Stimulated activated CD4-positive, alpha-beta T cell treated with anti-CD3 and anti-CD28 coated beads, Interleukin-1b, Interleukin-23, amount 100 ng/mL, for 48 hours (primary cell): ENCODE data around the gene TYW1B.
"Not testable (repeated sequence)": the region's sequence is repeated elsewhere in the genome, so short reads cannot be mapped to it uniquely, and the experiment has no call there.

Experiments used
- DNase-seq: peaks from one replicate; pipeline ENCODE4 v3.0.0-alpha.2; 2020

TYW1B gene

DNA sequence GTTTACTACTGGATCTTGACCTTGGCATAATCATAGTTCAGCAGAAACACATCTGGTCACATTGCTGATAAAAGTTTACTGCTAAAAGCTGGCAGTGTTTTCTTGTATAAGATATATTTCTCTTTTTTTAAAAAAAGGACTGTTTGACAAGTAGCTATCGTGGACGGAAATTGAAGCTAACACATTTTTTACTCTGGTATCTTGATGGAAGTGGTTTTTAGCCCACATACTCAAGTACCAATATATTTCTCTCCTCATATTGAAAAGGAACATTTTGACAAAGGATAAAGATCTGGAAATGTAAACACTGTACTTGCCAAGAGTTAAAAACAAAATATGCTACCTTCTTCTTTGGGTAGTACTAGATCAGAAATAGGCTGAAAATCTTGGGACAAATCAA is 137.8 kb downstream of the TYW1B start:
- not testable (repeated sequence) for DNase-seq

DNA sequence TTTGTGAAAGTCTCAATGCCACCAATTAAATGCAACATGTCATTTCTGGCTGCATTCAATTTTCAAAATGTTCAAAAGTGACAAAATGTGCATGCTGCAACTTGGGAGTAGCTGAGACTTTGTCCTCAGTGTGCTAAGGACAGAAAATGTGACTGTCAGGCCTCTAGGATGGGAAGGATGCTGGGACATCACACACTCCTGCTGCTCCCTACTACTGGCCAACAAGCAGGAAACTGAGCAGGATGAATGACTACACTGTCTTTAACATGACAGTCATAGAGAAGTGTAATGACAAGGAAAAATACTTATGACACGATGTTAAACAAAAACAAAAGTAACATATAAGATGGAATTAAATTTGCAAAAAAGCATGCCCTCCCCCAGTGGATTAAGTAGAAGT is 138.7 kb downstream of the TYW1B start:
- not testable (repeated sequence) for DNase-seq

DNA sequence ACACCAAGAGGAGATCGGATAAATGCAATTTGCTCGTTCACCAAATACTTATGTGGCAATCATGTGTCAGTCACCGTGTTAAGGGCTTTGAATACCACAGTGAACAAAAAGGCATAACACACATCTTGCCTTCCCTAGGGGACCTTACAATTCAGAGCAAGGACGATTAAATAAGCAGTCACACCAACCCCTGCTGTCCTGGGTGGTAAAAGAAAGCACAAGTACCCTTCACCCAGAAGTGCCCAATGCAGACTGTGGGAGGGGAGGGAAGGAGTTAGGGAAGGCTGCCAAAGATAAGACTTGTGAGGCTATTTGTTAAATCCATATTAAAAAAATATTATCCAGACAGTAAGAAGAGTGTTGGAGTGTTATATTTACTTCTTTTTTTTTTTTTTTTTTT is 146.8 kb downstream of the TYW1B start:
- not testable (repeated sequence) for DNase-seq

DNA sequence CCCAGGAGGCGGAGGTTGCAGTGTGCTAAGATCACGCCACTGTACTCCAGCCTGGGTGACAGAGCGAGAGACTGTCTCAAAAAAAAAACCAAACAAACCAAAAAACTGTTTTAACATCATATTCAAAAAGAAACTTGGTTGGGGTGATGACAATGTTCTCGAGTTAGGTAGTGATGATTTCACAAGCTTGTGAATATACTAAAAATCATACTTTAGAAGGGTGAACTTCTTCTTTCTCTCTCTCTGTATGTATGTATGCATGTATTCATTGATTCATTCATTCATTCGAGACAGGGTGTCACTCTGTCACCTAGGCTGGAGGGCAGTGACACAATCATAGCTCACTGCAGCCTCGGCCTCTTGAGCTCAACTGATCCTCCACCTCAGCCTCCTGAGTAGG is 151.1 kb downstream of the TYW1B start:
- DNase-seq, result peak; percentile 33

DNA sequence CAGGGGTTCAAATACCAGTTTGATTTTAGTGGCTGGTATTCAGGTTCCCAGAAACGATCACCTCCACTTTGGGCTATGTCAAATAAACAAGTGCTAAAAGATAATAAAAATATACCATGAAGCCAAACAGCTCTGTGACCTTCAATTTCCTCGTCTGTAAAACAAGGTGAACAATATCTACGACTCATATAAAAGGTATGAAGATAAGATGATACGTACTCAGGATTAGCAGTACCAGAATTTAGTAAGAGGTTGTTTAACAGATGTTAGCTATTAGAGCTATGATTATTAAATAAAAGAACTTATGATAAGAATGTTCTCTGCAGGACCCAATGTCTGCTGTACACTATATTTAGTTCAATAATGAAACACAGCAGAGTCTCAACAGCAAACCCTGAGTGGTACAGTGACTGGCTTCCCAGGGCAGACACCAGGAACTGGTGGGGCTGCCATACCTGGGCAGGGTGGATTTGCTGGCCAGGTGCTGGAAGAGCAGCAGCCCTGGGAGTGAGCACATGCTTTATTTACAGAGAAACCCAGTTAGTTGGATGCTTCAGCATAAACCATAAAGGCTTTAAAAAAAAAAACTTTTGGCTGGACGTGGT is 151.8 kb downstream of the TYW1B start:
- not testable (repeated sequence) for DNase-seq

DNA sequence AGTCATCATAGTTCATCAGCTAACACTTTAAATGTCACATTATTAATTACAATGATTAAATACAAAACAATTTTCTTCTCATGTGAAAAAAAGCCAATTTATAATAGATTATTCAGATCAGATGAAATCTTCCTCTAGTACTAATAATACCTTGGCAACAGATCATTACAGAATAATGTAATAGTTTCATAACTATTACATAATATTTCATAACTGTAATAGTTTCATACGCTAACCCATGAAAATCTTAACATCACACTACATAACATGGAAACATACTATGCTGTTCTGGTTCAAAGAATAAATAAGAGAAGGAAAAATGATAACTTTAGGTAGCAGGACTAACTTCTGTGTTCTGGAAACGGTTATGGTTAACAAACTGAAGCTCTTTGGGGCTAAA is 152.3 kb downstream of the TYW1B start:
- DNase-seq, result not testable (repeated sequence)

DNA sequence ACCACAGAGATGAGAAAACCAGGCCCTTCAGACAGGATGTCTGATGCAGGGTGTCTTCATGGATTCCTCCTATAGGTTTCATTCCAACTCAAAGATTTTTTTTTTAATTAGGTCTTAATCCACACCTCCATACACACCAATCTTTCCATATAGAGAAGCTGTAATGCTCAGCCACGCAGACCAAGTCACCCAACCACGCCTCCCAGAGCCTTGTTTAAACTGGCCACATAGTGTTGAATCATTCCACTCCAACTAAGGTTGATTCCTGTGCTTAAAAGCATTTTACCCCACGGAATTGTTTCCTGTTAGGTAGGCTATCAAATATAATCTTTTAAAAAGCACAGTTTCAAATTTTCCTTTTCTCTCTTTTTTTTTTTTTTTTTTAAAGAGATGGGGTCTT is 153.6 kb downstream of the TYW1B start:
- DNase-seq, result no peak

DNA sequence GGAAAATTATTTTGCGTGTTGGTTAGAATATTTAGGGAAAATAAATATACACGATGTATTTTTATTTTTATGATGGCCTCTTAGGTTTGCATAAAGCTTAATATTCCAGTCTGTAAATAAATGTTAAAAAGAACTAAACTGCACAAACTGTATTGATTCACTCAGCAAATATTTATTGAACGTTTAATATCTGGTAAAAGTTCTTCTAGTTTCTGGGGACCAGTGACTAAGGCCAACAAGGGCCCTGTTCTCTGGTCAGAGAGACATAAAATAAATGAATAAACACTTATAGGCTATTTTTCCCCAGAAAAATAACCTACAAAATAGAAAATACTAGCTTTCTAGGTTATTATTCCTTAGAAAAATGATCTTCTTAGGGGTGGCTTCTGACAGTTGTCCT is 157.2 kb downstream of the TYW1B start:
- DNase-seq, result not testable (repeated sequence)

DNA sequence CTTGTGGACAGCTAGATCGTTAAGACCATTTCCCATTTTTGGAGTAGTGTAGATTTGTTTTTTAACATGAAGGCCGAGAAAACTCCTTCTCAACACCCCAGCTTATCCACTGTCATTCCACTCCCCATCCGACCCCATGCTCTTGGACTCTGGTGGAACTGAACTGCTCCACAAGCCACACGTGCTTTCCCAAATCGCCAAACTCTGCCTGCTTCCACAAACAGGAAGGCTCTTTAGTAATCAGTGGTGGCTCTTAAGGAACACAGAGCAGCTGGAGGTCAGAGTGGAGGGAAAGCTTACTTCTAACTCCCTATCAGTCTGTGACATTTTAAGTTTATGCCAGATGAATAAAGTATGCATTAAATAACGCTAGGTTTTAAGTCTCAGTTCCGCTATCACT is 159.6 kb downstream of the TYW1B start:
- not testable (repeated sequence) for DNase-seq

DNA sequence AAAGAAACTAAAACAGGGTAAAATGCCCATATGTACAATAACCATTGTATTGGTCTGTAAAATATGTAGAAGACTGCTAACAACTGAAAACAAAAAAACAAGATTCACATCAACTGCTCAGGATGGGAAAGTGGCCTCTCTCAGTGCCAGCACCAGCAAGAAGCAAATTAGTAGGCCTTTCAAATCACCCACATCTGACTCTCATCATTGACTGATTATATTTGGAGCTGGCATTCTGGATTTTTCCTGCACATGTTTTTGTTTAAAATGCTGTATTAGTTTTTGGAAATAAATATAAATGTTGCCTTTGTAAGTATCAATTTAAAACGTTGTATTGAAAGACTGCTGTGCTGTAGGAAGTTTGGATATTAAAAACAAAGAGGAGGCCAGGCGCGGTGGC is 161.0 kb downstream of the TYW1B start:
- DNase-seq, result not testable (repeated sequence)

DNA sequence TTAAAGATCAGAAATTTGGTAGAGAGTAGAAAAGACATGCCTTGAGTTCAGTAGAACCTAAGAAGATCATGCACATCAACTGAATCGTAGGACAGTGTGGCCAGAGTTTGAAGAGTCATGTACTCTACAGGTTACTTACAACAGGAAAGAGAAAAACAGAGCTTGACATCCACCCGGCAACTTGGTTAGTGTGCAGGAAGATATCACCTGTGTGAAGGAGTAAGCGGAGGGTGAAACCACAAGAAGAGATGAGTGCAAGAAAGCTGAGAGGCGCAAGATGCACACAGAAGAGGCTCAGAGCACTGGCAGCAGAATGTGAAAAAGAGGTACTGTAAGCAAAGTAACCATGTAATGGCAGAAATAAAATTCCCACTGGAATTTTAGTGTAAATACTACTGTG is 179.4 kb downstream of the TYW1B start:
- DNase-seq, result not testable (repeated sequence)

DNA sequence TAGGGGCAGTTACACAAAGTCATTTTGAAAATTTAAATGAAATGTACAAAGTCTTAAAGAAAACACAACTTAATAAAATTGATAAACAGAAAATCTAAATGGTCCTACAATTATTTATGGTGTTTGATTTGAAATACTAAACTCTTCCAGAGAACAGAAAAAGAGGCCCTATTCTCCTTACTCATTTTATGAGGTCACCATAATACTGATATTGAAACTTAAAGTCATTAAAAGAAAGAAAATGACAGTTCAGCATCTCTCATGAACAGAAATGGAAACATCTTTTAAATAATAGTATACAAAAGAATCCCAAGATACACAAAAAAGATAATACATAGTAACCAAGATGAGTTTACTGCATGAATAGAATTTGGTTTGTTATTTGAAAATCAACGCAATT is 184.3 kb downstream of the TYW1B start:
- DNase-seq, result not testable (repeated sequence)

DNA sequence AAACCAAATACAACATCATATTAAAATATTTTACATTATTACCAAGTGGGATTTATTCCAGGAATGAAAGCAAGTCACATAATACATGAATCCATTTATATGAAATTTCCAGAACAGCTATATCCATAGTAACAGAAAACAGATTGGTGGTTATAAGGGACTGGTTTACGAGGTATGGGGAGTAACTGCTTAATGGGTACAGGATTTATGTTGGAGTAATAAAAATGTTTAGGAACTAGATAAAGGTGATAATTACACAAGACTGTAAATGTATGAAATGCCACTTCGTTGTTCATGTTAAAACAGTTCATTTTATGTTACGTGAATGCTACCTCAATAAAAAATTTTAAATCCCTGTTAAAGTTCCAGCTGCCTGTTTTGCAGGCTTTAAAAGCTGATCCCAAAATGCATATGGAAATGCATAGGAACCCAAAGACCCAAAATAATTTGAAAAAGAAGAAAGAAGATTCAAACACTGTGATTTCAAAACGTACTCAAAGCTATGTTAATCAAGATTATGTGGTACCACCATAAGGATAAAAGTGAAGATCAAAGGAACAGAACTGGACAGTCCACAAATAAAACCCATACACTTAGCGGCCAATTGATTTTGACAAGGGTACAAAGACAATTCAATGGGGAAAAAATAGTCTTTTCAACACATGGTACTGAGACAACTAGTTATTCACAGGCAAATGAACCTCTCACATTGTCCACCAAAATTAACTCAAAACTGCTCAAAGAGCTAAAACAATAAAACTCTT is 186.3 kb downstream of the TYW1B start:
- not testable (repeated sequence) for DNase-seq

DNA sequence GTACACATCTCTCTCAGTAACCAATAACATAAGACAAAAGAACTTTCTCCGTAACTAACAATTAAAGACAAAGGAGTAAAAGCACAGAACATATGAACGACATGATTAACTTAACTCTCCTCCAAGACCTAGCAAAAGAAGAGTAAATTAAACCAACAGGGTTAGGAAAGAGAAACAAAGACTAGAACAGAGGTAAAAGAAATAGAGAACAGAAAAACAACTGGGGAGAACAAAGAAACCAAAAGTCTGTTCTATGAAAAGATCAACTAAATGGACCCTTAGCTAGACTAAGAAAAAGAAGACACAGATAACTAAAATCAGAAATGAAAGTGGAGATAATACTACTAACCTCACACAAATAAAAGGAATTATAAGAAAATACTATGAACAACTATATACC is 187.3 kb downstream of the TYW1B start:
- DNase-seq, result not testable (repeated sequence)

DNA sequence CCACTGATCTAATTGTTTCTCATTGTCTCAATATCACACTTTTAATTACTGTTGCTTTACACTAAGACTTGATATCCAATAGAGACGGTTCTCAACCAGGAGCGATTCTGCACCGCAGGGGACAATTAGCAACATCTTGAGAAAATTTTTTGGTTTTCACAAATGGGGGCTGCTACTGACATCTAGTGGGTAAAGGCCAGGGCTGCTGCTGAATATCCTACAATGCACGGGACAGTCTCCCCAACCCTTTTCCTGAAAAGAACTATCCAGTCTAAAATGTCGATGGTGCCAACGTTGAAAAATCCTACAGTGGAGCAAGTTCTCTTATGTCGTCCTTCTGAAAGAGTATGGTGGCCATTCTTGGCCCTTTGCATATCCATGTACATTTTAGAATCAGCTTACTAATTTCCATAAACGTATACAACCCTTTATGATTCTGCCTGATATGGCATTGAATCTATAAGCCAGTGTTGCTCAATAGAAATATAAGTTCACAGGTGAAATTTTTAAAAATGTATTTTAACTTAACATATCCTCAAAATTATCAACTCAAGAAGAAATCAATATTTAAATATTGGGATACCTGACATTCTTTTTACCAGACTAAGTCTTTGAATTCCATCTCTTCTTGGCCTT is 192.6 kb downstream of the TYW1B start:
- not testable (repeated sequence) for DNase-seq

DNA sequence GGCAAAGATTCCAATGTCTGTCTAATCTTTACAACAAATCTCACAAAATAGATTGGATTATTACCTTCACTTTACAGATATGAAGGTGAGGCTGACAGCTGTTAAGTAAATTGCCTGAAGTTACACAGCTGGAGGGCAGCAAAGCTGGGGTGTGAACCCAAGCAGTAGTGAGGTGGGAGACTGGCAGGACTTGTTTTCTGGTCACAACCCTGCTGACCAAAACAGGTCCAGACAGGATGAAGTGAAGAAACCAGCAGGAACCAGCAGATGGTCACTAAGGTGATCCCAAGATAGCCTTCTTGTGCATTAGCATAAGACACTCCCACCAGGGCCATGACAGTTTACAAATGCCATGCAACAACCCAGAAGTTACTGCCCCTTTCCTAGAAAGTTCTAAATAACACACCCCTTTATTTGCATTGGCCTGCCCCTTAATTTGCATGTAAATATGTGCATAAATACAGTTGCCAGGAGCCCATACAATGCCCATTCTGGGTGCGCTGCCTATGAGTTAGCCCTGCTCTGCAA is 195.2 kb downstream of the TYW1B start:
- not testable (repeated sequence) for DNase-seq

DNA sequence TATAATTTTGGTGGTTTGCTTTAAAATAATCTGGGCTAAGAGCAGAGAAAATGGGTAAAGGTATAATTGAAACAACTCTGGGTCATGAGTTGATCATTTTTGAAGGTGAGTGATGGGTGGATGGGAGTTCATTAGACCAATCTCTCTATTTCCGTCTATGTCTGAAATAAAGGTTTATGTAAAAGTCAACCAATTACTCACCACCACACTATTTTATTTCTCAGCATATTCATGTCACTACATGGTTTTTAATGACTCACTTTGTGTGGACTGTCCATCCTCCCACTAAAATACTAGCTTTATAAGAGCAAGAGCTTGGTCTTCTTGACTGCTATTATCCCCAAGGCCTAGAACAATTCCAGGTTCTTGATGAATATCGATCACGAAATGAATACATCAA is 199.6 kb downstream of the TYW1B start:
- DNase-seq, result not testable (repeated sequence)

DNA sequence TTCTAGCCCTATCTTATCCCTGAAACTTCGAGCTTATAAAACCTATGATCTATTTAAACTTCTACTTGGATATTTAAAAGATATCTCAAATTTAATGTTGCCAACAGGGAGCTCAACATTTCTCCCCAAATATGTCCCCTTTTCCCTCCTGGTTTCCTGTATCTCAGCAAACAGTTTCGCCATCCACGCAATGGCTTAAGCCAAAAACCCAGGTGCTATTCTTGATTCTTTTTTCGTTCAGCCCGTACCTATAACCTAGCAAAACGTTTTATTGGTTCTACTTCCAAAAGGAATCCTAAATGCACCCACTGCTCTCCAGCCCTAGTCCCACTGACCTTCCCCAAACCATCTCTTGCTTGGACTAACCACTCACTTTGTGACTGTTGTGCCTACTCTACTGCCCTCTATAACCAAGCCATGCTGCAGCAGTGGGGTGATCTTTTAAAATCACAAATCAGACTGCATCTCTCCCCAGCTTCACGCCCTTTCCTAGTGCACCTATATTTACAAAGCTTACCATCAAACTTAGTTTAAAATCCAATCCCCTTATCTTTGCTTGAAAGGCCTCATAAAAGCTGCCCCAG is 201.5 kb downstream of the TYW1B start:
- not testable (repeated sequence) for DNase-seq

DNA sequence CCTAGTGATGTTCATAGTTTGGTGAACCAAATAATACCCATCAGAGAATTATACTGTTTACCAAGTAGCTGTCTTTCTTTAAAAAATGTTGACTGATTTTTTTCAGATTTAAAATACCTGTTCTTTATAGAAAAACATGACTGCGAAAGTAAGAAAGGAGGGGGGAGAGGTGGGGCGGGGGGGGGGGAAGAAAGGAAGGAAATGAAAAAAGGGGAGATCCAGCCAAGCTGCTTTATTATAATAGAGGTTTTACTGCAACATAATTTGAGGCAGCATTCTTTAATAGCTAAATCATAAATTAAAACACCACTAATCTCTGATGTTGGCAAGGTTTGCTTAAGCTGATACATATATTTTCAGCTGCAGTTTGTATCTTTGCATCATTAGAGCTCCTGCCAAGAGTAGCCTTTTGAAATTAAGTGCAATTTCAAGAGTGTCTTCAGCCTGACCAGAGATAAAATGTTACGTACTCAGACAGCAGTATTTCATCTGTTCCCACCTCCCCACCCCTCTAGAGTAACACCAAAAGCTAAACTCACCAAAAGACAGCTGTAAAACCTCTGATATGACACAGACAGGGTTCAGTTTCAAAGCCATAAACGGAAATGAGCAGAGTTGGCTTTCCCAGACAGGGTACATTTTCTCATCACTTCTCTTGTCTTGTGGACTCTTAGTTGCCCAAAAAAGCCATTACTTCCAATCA is 202.1 kb downstream of the TYW1B start:
- DNase-seq, result not testable (repeated sequence)

DNA sequence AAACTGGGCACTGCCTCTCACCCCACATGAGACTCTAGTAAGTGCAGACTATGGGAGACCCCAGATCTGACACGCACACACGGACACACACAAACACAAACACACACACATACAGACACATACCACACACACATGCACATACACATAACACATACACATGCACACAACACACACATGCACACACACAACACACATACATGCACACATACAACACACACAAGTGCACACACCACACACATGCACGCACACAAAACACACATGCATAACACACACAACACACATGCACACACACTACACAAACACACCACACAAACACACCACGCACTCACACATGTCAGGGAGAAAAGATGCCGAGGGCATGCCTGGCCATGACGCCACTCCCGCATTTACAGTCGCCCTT is 205.5 kb downstream of the TYW1B start:
- DNase-seq, result no peak

DNA sequence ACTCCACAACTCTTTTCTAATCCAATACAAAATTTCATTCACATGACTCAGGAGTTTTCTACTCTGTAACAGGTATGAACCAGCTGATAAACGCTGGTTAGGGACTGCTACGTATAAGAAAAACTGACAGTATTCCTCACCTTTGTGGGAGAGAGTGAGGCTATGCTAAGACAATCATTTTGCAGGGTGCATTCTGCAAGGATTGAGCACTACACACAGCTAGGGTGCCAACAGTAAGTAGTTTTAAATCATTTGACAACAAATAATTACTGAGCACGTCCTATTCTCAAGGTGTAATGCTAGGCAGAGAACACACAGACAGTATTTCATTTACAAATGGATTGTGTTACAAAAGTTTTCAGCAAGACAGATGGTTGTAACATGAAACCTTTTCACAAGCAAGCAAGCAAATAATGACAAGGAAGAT is 206.2 kb downstream of the TYW1B start:
- not testable (repeated sequence) for DNase-seq

DNA sequence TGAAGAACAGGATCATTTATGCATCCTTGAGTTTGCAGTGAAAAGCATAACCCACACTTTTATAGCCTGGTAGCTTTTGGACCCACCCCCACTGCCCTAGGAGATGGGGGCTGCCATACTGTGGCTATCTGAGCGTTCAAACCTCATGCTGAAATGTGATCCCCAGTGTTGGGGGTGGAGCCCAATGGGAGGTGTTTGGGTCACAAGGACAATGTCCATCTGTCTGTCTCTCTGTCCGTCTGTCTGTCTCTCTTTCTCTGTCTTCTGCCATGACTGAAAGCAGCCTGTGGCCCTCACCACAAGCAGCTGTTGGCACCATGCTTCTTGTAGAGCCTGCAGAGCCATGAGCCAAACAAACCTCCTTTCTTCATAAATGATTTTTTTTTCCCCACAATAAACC is 207.1 kb downstream of the TYW1B start:
- not testable (repeated sequence) for DNase-seq
